Limb (tissue), 2 donors: ENCODE measurements around the gene MDN1.

ENCODE experiments used
- DNase-seq, 2 donors: peaks; one replicate each; pipeline ENCODE4 v3.0.0-alpha.2; 2016; ENCODE audit errors: extremely low spot score in 2 of 2

Gene MDN1

DNA sequence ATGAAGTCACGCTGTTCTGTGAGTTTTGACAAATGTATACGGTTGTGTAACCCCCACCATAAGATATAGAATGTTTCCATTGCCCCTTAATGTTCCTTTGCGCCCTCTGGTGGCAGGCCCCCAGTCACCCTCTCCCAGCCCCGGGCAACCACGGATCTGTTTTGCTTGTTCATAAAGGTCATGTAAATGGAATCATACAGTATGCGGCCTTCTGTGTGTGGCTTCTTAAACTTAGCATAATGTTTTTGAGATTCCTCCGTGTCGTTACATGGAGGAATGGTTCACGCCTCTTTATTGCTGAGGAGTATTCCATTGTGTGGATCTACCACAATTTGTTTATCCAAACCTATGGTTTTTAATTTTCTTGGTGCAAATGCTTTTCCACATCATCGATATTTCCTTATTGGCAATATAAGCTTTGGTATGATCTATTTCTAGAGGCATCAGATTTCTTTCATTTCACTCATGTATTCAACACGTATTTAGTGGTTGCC is 209.4 kb downstream of the MDN1 start:
- peak in 1 of 2 donors; percentile 56 for DNase-seq

GRCh38 chr6:89605861-89606260 is 213.7 kb downstream of the MDN1 start:
- DNase-seq, result no peak

DNA sequence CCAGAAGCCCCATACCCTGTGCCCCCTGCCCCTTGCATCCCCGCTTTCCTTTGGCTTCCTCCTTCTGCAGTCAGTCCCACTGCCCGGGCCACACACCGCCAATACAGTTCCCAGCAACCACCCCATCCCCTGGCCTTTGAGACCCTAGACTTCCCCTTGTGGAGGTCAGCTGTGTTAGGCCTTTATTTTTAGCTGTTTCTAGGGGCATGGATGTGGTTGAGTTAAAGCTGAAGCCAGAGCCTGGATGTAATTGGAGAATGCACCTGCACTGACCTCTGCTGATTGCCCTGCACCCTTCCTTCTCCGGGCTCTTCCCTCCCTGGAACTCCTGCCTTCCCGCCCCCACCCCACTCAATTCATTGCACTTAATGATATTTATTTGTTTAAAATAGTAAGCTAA is 214.9 kb downstream of the MDN1 start:
- no peak for DNase-seq

GRCh38 chr6:89602166-89602565 is 217.4 kb downstream of the MDN1 start:
- DNase-seq, result no peak

GRCh38 chr6:89599727-89600126 is 219.9 kb downstream of the MDN1 start:
- DNase-seq, result no peak

- DNase-seq, result no peak
These were observed 221.6 kb downstream of the MDN1 start for GRCh38 chr6:89597988-89598387.

- DNase-seq, result no peak
These were observed 222.2 kb downstream of the MDN1 start for GRCh38 chr6:89597372-89597771.

- no peak for DNase-seq
These were observed 223.1 kb downstream of the MDN1 start for GRCh38 chr6:89596484-89596883.

DNA sequence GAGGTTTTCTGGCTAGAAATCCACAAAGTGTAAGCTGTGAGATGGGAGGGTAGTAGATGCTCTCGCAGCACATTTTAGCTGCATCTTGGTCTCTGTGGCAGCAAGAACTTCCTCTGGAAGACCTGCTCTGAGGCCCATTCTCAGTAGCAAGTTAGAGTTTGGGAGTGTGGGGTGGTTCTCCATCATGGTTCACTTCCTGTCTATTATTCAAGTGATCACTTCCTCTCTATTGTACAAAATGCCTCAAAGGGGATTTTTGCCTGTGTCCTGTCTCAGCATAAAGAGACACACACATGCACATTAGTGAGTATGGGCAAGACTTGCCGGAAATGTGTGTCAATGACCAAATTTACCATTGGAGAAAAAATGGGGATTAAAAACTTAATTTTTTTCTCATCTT is 223.5 kb downstream of the MDN1 start:
- no peak for DNase-seq
